Stimulated activated CD8-positive, alpha-beta memory T cell treated with anti-CD3 and anti-CD28 coated beads, Interleukin-4, amount 100 ng/mL, for 4 hours (primary cell): Measurements from ENCODE around the gene CDR2L.
A peak's percentile ranks its signal among the peaks of the same experiment; 100 is the strongest.
"Not testable (repeated sequence)": the region's sequence is repeated elsewhere in the genome, so short reads cannot be mapped to it uniquely, and the experiment has no call there.

Experiments used
- DNase-seq, 2 donors: peaks; one replicate each; pipeline ENCODE4 v3.0.0-alpha.2; 2020; ENCODE audit warnings: low read depth in 2 of 2, low spot score in 1 of 2

Gene CDR2L

DNA sequence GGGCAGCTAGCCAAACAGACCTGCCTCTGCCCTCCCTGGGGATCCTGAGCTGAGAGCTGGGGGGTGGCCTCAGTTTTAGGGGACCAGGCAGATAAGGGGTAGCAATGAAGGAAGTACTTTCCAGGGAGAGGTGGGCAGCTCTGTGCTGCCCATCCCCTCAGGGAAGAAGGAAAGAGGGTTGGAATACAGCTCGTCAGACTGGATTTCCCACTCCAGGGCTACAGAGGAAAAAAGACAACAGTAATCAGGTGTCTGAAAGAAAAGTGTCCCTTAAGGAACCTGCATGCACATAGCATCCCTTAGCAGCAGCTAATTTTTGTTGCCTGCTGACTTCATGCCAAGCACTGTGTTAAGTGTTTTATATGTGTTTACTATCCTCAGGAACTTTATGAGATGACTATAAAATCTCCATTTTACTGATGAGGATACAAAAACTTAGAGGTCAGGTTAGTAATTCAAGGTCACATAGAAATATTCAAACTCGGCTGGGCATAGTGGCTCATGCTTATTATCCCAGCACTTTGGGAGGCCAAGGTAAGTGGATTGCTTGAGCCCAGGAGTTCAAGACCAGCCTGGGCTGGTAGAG lies 21.8 kb downstream of the CDR2L start:
- no peak for DNase-seq

DNA sequence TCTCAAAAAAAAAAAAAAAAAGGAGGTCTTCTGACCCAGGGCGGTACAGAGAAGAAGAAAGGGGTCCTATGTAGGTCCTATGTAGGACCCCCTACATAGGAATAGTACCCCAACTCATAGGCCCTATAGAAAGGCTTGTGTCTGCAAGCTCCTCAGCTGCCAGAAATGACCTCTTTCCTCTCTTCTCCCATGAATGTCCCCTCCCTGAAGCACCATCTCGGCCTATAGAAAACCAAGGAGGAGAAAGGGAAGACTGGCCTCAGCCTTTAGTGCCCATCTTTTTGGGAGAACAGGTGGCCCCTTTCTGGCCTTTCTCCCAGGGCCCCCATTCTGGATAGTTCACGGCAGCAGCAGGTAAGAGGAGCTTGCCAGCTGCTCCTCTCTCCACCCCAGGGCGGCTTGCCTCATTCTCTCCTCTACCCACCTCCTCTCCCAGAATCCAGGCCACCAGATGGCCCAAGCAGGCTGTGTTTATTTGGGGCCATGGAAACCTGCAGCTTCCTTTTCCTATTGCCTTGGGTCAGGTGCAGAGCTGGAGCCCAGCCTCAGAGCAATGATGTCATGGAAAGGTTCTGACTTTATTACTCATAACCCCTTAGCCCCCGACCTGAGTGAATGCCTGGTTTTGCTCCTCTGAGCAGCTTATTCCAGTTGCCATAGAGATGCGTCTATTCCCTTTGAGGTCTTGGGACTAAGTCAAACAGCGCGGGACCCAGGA lies 23.4 kb downstream of the CDR2L start:
- DNase-seq, result no peak

DNA sequence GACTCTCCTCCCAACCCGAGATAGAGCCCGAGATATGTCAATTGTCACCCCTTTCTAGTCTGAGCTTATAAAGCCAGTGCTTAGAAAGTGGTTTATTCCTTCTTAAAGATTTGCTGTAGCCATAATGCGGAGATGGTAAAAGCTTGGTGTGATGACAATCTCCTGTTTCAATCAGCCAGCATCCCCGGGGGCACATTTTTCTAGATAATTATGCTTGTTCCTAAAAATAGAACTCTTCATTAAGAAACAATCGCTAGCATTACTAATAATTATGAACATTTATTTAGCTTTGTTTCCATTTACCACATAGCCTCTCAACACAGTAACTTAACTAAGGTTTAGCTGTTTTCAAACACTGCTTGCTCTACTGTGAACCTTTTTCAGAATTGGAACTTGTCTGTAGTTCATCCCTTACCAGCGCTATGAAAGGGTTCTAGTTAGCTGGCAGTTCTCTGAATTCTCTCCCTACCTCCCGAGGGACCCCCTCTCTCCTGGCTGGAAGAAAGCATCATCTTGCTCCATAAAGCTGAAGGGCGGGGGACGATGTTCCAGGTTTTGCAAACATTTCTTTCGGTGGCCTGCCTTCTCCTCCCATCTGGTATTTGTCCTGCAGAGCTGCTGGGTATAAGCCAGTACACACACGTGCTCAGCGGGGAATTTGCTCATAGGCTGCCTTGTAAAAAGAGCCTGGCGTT lies 24.1 kb downstream of the CDR2L start:
- DNase-seq, result no peak

DNA sequence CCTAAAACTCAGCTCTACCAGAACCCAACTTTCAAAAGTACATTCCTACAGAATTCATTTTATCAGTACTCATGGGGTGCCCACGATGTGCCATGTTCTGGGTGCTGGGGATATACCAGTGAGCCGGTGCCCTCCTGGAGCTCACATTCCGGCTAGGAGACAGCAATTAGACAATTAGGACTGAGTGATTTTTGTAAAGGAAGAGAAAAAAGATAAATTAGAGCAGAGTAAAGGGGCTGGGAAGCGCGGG lies 24.6 kb downstream of the CDR2L start:
- DNase-seq, result no peak

DNA sequence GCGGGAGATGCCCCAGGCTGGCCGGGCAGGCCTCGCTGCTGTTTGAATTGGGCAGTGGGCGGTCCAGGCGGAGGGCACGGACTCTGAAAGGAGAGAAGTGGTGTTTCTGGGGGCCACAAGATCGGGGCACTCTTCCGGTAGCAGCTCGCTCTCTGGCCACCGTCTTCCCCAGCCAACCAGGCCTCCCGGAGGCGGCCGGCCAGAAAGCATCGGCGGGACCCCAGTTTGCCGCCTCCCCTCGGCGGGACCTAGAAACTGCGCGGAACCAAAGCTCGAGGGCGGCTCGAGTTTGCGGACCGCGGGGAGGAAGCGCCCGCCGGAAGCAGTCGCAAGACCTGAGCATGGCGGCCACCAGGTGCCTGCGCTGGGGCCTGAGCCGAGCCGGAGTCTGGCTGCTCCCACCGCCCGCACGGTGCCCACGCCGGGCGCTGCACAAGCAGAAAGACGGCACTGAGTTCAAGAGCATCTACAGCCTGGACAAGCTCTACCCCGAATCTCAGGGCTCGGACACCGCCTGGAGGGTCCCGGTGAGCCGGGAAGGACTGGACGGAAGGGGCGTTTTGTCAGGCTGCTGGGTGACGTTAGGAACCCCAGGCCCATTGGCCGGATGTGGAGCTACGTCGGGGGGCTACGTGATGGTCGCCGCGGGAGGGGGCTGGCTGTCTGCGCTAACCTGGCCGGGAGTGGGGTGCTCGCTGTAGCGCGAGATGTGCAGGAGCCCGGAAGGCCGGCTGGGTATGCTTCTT lies 25.1 kb downstream of the CDR2L start, which contains the start of gene MRPL58:
TSS of gene MRPL58 (plus strand) at position 325 of the 746 bp plus-strand sequence. CDS start at position 342, 17 bp downstream.
- DNase-seq, result peak; percentile 49 to 63

DNA sequence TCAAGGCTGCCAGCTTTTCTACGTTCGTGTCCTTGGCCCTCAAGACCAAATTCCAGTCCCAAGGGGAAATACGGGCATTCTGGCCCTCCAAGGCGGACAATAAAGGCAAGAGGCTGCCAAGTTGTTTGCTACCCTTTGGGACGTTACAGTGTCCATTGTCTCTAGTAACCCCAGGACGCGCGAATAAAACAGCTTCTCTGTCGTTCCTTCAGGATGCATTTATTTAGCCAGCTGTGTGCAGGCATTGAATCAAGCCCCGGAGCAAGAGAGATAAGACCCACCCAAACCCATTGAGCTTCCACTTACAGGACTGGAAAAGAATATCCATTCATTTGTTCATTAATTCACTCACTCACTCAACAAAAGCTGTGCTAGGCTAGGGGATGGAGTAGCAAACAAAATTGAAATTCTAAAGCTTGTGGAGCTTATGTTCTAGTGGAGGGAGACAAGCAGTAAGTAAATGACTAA lies 25.7 kb downstream of the CDR2L start:
- no peak for DNase-seq

DNA sequence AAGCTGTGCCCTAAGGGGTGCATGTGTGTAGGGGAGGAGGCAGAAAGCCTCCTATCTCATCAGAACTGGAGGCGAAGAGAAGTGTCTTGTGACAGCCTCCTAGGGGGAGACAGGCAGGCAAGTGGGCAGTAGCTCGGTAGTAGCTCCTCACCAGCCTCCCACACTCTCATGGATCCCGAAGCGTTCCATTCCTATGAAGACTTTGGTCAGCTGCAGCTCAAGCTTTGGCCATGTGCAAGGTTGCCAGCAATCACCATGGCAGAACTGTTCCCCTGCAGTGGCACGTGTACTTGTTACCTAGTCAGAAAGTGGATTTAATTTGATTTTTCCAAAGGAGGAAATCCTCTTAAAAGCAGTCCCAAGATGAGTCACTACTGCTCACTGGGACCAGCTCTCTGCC lies 31.7 kb downstream of the CDR2L start:
- DNase-seq, result no peak

DNA sequence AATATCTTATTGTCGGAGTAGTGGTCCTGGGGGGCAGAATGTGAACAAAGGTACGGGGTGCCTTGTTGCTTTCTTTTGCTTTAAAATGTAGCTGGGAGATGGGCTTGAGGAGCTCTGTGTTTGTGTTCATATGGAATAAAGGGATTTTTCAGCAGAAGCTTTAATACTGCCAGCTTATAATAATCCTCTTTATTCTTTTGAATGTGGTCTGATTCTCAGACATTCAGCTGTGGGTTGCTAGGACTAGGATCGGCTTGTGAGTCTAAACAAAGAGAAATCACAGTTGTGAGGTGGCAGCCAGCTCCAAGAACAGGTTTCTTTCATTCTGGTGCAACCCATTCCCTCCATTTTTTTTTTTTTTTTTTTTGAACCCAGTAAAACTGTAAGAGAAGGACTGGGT lies 32.3 kb downstream of the CDR2L start:
- DNase-seq, result no peak

DNA sequence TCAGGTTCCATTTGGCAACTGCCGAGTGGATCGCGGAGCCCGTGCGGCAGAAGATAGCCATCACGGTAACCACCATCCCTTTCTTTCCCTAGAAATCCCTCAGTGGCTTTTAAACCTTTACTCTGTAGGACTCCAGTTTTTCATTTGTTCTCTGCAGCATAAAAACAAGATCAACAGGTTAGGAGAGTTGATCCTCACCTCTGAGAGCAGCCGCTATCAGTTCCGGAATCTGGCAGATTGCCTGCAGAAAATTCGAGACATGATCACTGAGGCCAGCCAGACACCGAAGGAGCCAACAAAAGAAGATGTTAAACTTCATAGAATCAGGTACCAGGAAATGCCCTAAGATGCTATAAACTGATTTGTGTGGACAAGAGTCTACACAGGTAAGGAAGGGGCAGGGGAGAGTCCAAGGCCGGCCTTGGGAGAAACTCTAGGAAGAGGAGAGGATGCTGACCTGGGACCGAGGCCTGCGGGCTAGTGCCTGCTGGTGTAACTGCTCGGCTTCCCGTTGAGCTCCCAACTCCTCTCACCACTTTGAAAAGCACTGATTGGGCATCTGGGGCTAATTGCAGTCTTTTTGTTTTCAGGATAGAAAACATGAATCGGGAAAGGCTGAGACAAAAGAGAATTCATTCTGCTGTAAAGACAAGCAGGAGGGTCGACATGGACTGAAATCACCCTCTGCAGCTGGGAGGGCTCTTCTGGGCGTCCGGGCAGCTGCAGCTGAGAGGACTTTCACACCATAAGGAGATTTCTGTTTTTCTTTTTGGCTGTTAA lies 33.1 kb downstream of the CDR2L start:
- no peak for DNase-seq

DNA sequence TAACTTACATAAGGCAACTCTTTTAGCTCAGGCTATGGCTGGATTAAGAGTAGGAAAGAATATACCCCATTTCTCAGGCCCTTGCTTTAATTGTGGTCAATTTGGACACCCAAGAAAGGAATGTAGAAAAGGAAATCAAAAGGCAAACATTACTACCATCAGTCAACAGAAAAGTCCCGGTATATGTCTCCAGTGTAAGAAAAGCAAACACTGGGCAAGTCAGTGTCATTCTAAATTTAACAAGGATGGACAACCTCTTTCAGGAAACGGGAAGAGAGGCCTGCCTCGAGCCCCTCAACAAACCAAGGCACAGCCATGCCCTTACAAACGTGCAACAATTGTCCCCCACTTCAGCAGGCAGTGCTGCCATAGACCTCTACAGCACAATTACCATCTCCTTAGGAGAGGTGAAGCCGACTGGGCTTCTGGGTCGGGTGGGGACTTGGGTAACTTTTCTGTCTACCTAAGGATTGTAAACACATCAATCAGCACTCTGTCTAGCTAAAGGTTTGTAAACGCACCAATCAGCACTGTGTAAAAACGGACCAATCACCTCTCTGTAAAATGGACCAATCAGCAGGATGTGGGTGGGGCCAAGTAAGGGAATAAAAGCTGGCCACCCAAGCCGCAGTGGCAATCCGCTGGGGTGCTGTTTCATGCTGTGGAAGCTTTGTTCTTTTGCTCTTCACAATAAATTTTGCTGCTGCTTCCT lies 37.4 kb downstream of the CDR2L start:
- no peak for DNase-seq

DNA sequence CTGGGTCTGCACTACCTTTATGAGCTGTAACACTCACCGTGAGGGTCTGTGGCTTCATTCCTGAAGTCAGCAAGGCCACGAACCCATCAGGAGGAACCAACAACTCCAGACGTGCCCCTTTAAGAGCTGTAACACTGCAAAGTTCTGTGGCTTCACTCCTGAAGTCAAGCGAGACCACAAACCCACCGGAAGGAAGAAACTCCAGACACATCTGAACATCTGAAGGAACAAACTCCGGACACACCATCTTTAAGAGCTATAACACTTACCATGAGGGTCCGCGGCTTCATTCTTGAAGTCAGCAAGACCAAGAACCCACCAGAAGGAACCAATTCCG lies 37.9 kb downstream of the CDR2L start:
- not testable (repeated sequence) for DNase-seq

DNA sequence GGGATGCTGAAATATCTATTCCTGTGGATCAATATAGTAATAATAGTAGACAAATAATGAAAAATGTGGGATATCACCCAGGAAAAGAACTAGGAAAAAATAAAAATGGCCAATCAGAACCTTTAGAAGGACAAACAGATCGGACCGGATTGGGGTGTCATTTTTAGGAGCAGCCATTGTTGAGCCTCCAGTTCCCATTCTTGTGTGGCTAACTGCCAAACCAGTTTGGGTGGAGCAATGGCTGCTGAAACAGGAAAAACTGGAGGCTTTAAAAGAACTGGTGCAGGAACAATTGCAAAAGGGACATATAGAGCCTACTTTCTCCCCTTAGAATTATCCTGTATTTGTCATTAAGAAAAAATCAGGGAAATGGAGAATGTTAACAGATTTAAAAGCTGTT lies 39.2 kb downstream of the CDR2L start:
- not testable (repeated sequence) for DNase-seq

DNA sequence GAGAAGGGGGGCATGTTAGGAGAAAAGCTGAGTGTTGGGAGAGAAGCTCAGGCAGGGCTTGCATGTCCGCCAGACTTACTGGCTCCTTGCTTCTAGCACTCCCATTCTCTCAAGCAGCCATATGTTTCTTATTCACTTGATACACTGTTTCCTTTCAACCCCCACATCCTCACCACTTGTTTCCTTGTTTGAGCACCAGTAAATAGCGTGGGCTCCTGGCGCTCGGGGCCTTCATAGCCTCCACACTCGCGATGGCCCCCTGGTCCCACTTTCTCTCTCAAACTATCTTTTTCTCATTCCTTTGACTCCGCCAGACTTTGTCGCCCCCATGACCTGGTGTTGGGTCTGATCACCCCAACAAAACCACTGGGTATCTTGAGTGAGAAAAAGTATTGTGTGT lies 42.7 kb downstream of the CDR2L start:
- DNase-seq, result no peak

DNA sequence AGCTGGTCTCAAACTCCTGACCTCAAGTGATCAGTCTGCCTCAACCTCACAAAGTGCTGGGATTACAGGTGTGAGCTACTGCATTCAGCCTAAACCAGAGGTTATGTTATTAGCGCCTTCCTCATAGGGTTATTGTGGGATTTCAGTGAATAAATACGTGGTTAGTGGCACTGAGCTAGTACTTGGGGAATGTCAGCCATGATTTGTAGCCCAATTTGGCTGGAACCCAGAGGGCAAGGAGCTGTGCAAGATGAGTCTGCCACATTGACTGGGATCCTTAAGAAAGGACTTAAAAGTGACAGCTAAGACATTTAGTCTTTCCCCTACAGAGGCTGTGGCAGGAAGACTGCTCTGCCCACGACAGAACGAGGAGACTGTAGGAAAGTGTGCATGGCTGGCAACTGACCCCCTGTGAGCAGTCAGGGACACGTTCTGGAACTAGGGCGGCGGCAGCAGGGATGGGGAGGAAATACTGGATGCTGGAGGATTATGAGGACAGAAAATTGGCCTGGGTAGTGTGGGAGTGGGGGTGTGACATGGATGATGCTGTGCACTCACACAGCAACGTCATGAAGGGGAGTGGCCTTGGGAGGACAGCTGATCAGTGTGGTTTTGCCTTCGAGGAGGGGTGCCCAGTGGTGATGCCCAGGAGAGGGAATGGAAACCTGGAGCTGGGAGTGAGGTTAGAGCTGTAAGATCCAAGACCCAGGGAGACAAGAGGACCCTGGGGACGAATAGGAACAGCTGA lies 44.7 kb downstream of the CDR2L start:
- DNase-seq, result peak in 1 of 2 donors; percentile 23

DNA sequence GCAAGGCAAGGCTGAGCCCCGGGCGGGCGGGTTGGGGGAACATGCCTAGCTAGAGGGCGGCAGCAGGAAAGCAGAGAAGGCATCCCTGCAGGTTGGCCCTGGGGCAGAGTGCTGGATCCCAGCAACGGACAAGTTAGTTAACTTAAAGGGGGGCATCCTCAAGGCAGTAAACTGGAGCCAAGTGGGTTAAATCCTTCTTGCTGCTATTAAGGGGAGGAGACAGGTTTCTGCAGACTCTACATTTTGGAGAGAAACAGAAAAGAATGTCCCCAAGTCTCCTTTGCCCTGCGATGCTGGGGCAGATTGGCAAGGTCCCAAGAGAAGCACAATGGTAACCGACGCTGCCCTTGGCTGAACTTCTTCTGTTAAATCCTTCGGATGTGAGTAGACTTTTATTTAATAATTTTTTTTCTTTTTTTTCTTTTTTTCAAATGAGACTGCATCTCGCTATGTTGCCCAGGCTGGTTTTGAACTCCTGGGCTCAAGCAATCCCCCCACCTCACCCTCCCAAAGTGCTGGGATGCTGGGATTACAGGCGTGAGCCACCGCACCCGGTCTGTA lies 45.4 kb downstream of the CDR2L start:
- no peak for DNase-seq

DNA sequence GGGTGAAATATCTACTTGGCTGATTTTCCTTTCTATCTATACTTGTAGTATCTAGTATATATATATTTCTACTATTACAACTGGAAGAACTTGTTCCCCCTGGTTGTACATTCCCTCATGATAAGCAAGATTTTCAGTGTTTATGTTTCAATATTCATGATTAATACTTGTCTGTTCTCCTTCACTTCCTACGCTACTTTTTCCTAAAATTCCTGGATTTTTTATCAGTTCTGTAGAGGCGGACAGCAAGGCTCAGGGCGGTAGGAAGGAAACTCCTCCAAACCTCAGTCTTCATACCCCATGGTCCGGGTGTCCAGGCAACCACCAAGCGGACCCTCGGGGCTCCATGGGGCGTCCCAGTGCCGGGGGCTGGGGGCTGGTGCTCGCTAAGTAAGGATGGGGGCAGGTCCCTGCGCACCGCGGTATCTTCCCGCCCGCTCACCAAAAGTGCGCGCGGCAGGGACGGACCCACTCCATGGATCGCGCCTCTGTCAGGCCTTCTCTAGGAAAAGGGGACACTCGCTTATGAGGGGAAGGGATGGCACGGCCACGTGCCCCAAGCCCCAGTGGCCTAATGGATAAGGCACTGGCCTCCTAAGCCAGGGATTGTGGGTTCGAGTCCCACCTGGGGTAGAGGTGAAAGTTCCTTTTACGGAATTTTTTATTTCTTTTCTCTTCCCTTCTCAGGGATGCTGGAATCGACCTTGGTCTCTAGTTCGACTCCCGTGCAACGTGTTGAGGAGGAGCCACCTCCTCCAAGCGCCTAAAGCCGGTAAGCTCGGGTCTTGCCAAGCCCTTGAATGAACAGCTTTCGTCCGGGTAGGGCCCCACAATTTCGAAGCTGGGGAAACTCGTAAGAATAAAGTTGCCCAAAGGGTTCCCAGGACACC lies 46.2 kb downstream of the CDR2L start:
- peak; percentile 61 to 71 for DNase-seq

DNA sequence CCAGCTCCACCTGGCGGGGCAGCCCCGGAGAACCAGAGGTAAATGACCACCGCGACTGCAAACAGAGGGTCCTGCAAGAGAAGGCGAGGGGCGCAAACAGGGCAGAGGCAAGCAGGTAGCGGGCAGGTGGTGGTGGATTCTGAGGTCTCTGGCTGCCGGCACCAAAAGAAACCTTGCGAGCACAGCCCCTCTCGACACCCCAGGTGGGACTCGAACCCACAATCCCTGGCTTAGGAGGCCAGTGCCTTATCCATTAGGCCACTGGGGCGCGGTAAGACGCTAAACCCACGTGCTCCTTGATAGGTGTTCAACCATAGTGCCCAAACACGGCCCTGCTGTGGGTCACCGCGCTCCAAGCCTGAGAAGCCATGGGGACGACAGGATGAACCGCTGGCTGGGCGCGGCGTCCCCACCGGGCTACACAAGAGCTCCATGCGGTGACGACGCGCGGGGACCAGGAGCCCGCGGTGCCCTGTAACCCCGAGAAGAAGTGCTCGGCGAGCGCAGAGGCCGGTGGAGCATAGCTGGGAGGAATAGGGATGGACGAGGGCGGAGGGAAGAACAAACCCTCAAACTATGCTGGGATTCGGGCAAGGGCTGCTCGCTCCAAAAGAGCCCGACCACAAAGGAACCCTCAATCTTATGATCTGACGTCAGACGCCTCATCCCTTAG lies 46.9 kb downstream of the CDR2L start:
- peak; percentile 58 to 75 for DNase-seq
